Cardiac muscle cell (in vitro differentiated cells and primary cell): ENCODE data around the gene PRKCD. TPM values are rescaled to one million over a fixed set of nuclear protein-coding genes. Genes with fewer than 3 reads are reported as not detected.
A peak's percentile ranks its signal among the peaks of the same experiment; 100 is the strongest.

ENCODE experiments used
- DNase-seq, 2 donors: peaks; one replicate each; pipeline versions ENCODE4 v3.0.0 to v3.0.0-alpha.2; 2010 to 2017; ENCODE audit warnings: low read depth in 1 of 2, low spot score in 1 of 2
- H3K27ac ChIP-seq: fragments of 200-600 bp; sonication (generic); 2 replicates; pipeline ENCODE4 v1.5.1; 2016
- H3K27me3 ChIP-seq: fragments of 200-600 bp; sonication (generic); 2 replicates; pipeline ENCODE4 v1.6.0; 2016; ENCODE audit warnings: control low read depth
- H3K36me3 ChIP-seq: fragments of 200-600 bp; sonication (generic); 2 replicates; pipeline ENCODE4 v1.5.1; 2016; ENCODE audit warnings: control low read depth
- H3K4me1 ChIP-seq: fragments of 200-600 bp; sonication (generic); 2 replicates; pipeline ENCODE4 v1.8.1; 2017; ENCODE audit warnings: low read depth, mild to moderate bottlenecking, mixed run types
- H3K4me3 ChIP-seq: fragments of 200-600 bp; sonication (generic); 2 replicates; pipeline ENCODE4 v1.5.1; 2016; ENCODE audit warnings: mild to moderate bottlenecking
- H3K9me3 ChIP-seq: fragments of 200-600 bp; sonication (generic); 2 replicates; pipeline ENCODE4 v1.5.1; 2017; ENCODE audit warnings: low read depth, mild to moderate bottlenecking, control low read depth
- CTCF ChIP-seq: IDR thresholded peaks from 2 replicates; pipeline ENCODE4 v1.5.1; 2012; ENCODE audit warnings: low read depth, mild to moderate bottlenecking, low read length
- polyA plus RNA-seq: library from polyadenylated mRNA; unstranded; fragments of >200 nt; fragmentation: Nextera tagmentation; extraction: Ambion mirVana; gene quantifications from 2 replicates; pipeline ENCODE4 v1.2.1, GENCODE V29; 2016
- total RNA-seq: library from RNA; depleted of rRNA; stranded (reverse); fragments of >200 nt; gene quantifications from 2 replicates; pipeline ENCODE4 v1.2.3, GENCODE V29; 2016

PRKCD gene
- total and polyA plus RNA-seq, 2 experiments from 2014 or later = 1.3 to 3.9 TPM

GRCh38 chr3:53170325-53171063 is 9.5 kb downstream of the PRKCD start:
- TF ChIP-seq CTCF = no peak
- Histone ChIP-seq H3K4me3 (no peak overlapping the region), H3K4me1 (no peaks in the 10 kb centered on the region), H3K36me3 (no peaks in the 10 kb centered on the region), H3K27me3 (peaks cover 75% of the 10 kb centered on the region), H3K27ac (no peak overlapping the region), H3K9me3 (no peaks in the 10 kb centered on the region)
- peak in 1 of 2 donors; percentile 20 for DNase-seq

DNA sequence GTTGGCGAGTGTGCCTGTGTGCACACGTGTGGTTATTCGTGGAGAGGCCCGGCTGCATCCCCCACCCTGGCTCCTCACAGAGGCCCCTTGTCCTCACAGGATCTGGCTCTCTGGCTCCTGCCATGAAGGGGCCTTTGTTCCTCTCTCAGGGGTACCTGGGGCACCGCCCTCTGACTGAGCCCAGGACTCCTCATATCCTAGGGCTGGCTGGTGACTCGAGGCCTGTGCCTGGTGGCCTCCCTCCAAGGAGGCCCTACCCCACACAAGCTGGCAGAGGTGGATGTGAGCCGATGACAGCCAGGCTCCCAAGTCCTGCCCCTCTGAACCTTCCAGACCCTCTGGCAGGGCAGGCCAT is 10.0 kb downstream of the PRKCD start:
- TF ChIP-seq CTCF = no peak
- H3K27me3 ChIP-seq = peaks cover 72% of the 10 kb centered on the region
- no peak overlapping the region for H3K27ac ChIP-seq
- no peaks in the 10 kb centered on the region for H3K4me1 ChIP-seq
- no peaks in the 10 kb centered on the region for H3K9me3 ChIP-seq
- H3K4me3 ChIP-seq = no peak overlapping the region
- DNase-seq = no peak
- H3K36me3 ChIP-seq = no peaks in the 10 kb centered on the region

DNA sequence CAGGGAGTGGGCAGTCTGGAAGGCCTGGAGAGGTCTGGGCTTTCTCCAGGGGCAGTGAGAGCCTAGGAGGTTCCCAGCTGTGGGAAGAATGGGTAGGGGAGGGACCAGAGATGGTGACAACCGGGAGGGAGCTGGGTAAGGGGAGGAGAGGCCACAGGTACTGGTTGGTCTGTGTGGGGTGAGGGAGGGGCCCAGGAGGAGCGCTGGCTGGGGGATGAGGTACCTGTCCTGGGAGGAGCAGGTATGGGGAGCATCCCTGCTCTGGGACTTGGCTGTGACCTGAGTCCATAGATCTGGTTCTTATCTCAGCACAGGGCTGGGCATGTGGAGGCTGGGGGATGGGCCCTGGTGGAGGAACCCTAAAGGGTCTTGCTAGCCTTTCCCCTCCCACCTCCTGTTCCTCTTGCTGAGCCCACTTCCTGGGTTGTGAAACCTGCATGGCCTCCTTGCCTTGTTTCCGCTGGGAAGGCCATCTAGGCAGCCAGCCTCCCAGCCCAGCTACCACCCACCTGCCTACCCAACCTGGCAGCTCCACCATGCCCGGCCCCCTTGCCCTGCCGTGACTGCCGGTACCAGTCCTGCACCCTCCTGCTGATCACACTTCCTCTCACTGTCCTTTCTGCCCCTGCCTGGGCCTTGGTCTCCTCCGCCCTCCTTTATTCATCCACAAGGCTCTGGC is 11.0 kb downstream of the PRKCD start:
- TF ChIP-seq CTCF = no peak
- H3K27me3 ChIP-seq = peaks cover 69% of the 10 kb centered on the region
- H3K4me3 ChIP-seq = no peak overlapping the region
- no peaks in the 10 kb centered on the region for H3K36me3 ChIP-seq
- H3K4me1 ChIP-seq = no peaks in the 10 kb centered on the region
- no peak overlapping the region for H3K27ac ChIP-seq
- H3K9me3 ChIP-seq = no peaks in the 10 kb centered on the region
- DNase-seq = no peak

DNA sequence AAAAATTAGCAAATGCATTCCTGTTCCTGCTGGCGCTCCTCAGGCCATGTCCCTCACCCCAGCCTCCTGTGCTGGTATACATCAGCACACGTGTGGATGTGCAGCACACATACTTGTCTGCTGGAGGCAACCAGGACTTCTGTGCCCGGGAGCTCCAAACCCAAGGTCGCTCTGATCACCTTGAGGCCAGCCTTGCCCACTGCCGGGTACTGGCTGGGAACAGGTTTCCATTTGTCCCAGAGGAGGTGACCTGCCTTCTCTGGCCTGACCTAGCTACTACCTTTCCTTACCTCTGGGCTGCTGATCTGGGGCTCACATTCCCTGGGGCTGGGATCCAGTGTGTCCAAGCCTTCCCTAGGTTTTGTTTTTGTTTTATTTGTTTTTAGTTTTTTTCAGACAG is 12.1 kb downstream of the PRKCD start:
- DNase-seq = no peak
- no peak for TF ChIP-seq CTCF
- H3K4me3 ChIP-seq = no peak overlapping the region
- no peaks in the 10 kb centered on the region for H3K36me3 ChIP-seq
- no peaks in the 10 kb centered on the region for H3K9me3 ChIP-seq
- no peaks in the 10 kb centered on the region for H3K4me1 ChIP-seq
- H3K27ac ChIP-seq = no peak overlapping the region
- peaks cover 60% of the 10 kb centered on the region for H3K27me3 ChIP-seq

- no peak for DNase-seq
- Histone ChIP-seq H3K27ac (no peak overlapping the region), H3K36me3 (no peaks in the 10 kb centered on the region), H3K27me3 (peaks cover 46% of the 10 kb centered on the region), H3K9me3 (no peaks in the 10 kb centered on the region), H3K4me3 (no peak overlapping the region), H3K4me1 (no peaks in the 10 kb centered on the region)
- TF ChIP-seq CTCF = no peak
Observed at GRCh38 chr3:53174346-53175250, 13.6 kb downstream of the PRKCD start.
